GM21737 (cell line): ENCODE results near the gene ROPN1L.
"Not testable (repeated sequence)": the region's sequence is repeated elsewhere in the genome, so short reads cannot be mapped to it uniquely, and the experiment has no call there.

Experiments used
- ATAC-seq: cut with Tn5 transposase; IDR thresholded peaks from one replicate; pipeline ENCODE4 v1.9.1; 2021; ENCODE audit warnings: mild to moderate bottlenecking, moderate library complexity; ENCODE audit not compliant: unreplicated experiment

Gene ROPN1L

GRCh38 chr5:10476878-10477277 is 35.2 kb downstream of the ROPN1L start:
- no peak for ATAC-seq

- no peak for ATAC-seq
Observed at GRCh38 chr5:10477943-10478342, 36.3 kb downstream of the ROPN1L start.

GRCh38 chr5:10478436-10478835 is 36.8 kb downstream of the ROPN1L start:
- no peak for ATAC-seq

GRCh38 chr5:10479154-10479721 is 37.6 kb downstream of the ROPN1L start:
- ATAC-seq: no peak

GRCh38 chr5:10480237-10480985 is 38.7 kb downstream of the ROPN1L start:
- no peak for ATAC-seq

GRCh38 chr5:10481241-10481935 is 39.7 kb downstream of the ROPN1L start:
- no peak for ATAC-seq

- ATAC-seq: no peak
Observed at GRCh38 chr5:10482791-10483530, 41.3 kb downstream of the ROPN1L start.

- no peak for ATAC-seq
Observed at GRCh38 chr5:10484774-10485141, 43.1 kb downstream of the ROPN1L start.

- no peak for ATAC-seq
Observed at GRCh38 chr5:10485142-10485795, 43.6 kb downstream of the ROPN1L start.

GRCh38 chr5:10485897-10486296 is 44.2 kb downstream of the ROPN1L start:
- ATAC-seq: no peak

GRCh38 chr5:10486511-10487344 is 45.0 kb downstream of the ROPN1L start:
- no peak for ATAC-seq

- no peak for ATAC-seq
Observed at GRCh38 chr5:10488144-10488543, 46.5 kb downstream of the ROPN1L start.

GRCh38 chr5:10489810-10490426 is 48.2 kb downstream of the ROPN1L start:
- ATAC-seq: peak; percentile 89

GRCh38 chr5:10490927-10491672 is 49.4 kb downstream of the ROPN1L start:
- ATAC-seq: no peak

GRCh38 chr5:10491673-10492026 is 50.0 kb downstream of the ROPN1L start:
- ATAC-seq: no peak

- ATAC-seq: no peak
Observed at GRCh38 chr5:10493884-10494283, 52.2 kb downstream of the ROPN1L start.

- ATAC-seq: not testable (repeated sequence)
Observed at GRCh38 chr5:10494497-10494896, 52.8 kb downstream of the ROPN1L start.

GRCh38 chr5:10497554-10497953 is 55.9 kb downstream of the ROPN1L start:
- ATAC-seq: no peak

GRCh38 chr5:10498350-10498749 is 56.7 kb downstream of the ROPN1L start:
- no peak for ATAC-seq
